Ovary (tissue), 9 donors: ENCODE results near the gene LMO1. TPM values are rescaled to one million over a fixed set of nuclear protein-coding genes. Genes with fewer than 3 reads are reported as not detected.

Experiments
- DNase-seq, 5 donors: peaks; one replicate each; pipeline ENCODE4 v3.0.0-alpha.2; 2019 to 2020
- H3K27ac ChIP-seq, 2 donors: fragments of 200-600 bp; one replicate each; pipeline versions ENCODE4 v1.5.1 to v1.8.0; 2019 to 2022
- H3K27me3 ChIP-seq: fragments of 200-600 bp; one replicate; pipeline ENCODE4 v1.8.0; 2022
- H3K36me3 ChIP-seq: fragments of 200-600 bp; sonication (generic); one replicate; pipeline ENCODE4 v1.5.1; 2019
- H3K4me1 ChIP-seq: one replicate; pipeline ENCODE4 v1.8.1; 2013; ENCODE audit warnings: mild to moderate bottlenecking, moderate library complexity; ENCODE audit not compliant: insufficient read depth
- H3K4me3 ChIP-seq: fragments of 200-600 bp; sonication (generic); one replicate; pipeline ENCODE4 v1.5.1; 2017
- H3K9me3 ChIP-seq, 2 donors: fragments of 200-600 bp in 1 of 2; sonication (generic) in 1 of 2; one replicate each; pipeline versions ENCODE4 v1.5.1 to v1.8.1; 2013 to 2019; ENCODE audit warnings: mild to moderate bottlenecking in 1 of 2, moderate library complexity in 1 of 2
- EP300 ChIP-seq: sonication (generic); formaldehyde crosslinking; IDR thresholded peaks from one replicate; pipeline ENCODE4 v1.6.1; 2017; ENCODE audit warnings: antibody characterized with exemption
- POLR2A ChIP-seq: fragments of 450-650 bp; IDR thresholded peaks from one replicate; pipeline ENCODE4 v1.6.1; 2017; ENCODE audit warnings: antibody characterized with exemption, mild to moderate bottlenecking, moderate library complexity
- WGBS, 3 donors: extraction: QIAGEN DNeasy Blood & Tissue Kit in 1 of 3; methylation state at CpG; one replicate each; pipeline versions ENCODE4 v1.1.5 to v1.1.7; 2013 to 2017; 5-methylcytosine and 5-hydroxymethylcytosine counted together
- intact Hi-C, 4 donors: fragments of 100-400 bp; cut with DNase I; formaldehyde crosslinking; loops; one replicate each; pipeline versions ENCODE4 v1.11.0 to v1.15.1; 2022 to 2023
- polyA plus RNA-seq, 2 donors: library from polyadenylated mRNA; stranded (reverse); fragments of 200-250 nt in 1 of 2; fragments of 350-450 nt in 1 of 2; fragmentation: Illumina TruSeq in 1 of 2; extraction: RNeasy Lipid Tissue Mini Kit (QIAGEN cat#74804) in 1 of 2; gene quantifications; one replicate each; pipeline ENCODE4 v1.2.3, GENCODE V29; 2013 to 2014
- total RNA-seq, 7 donors: library from RNA; depleted of rRNA in 2 of 7; stranded (reverse); fragments of >200 nt in 2 of 7; fragmentation: NEBNext Ultra II Directional in 3 of 7; extraction: Animal tissue kit (Norgen Biotek cat#: 25700) in 3 of 7; gene quantifications; one replicate each; pipeline versions ENCODE4 v1.1.0 to v1.2.4, GENCODE V29; 2016 to 2023
- TF ChIP-seq, protein P1 (sequence below), 3 donors: fragments of 450-650 bp in 2 of 3; fragments of 200-600 bp in 1 of 3; IDR thresholded peaks; one replicate each; pipeline versions ENCODE4 v1.5.1 to v1.8.0; 2016 to 2022; ENCODE audit warnings: antibody characterized with exemption in 3 of 3, mild to moderate bottlenecking in 1 of 3
- donor health status: DM: no; HTN: no; CAD: no; lungs with moderate emphysema.
- donor health status: DM: no; HTN: no; CAD: no.
- donor health status: Bipolar disorder and iron deficiency.
- donor health status: DM: yes; HTN: yes; CAD: no.
- donor health status: DM: no; HTN: no; CAD: no.
- donor health status: DM: yes; HTN: yes; CAD: no.

Gene LMO1
- total and polyA plus RNA-seq, 9 donors = 0.18 to 0.55 (median 0.32) TPM; not detected in 6

- intact Hi-C loops = no loop called here
- no peaks in the 10 kb centered on the region for H3K27me3 ChIP-seq
- H3K4me1 ChIP-seq = peaks cover 5% of the 10 kb centered on the region
- H3K36me3 ChIP-seq = no peaks in the 10 kb centered on the region
- WGBS, 3 donors = 68 to 83% (median 69%) methylated on average over 12 of the region's 12 CpGs
- H3K9me3 ChIP-seq = no peaks in the 10 kb centered on the region
- peak in 1 of 5 donors; percentile 8 for DNase-seq
- H3K27ac ChIP-seq = no peak overlapping the region
- H3K4me3 ChIP-seq = peak overlapping the region; percentile 41
- TF ChIP-seq, protein P1, sequence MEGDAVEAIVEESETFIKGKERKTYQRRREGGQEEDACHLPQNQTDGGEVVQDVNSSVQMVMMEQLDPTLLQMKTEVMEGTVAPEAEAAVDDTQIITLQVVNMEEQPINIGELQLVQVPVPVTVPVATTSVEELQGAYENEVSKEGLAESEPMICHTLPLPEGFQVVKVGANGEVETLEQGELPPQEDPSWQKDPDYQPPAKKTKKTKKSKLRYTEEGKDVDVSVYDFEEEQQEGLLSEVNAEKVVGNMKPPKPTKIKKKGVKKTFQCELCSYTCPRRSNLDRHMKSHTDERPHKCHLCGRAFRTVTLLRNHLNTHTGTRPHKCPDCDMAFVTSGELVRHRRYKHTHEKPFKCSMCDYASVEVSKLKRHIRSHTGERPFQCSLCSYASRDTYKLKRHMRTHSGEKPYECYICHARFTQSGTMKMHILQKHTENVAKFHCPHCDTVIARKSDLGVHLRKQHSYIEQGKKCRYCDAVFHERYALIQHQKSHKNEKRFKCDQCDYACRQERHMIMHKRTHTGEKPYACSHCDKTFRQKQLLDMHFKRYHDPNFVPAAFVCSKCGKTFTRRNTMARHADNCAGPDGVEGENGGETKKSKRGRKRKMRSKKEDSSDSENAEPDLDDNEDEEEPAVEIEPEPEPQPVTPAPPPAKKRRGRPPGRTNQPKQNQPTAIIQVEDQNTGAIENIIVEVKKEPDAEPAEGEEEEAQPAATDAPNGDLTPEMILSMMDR (IDR thresholded peaks at IDR 0.05) = no peak
- TF ChIP-seq POLR2A (no peak), EP300 (no peak)
Observed at GRCh38 chr11:8261921-8262551, 1.6 kb downstream of the LMO1 start.

GRCh38 chr11:8261291-8261690, 2.4 kb downstream of the LMO1 start:
- WGBS, 3 donors = 83 to 88% (median 85%) methylated on average over 2 of the region's 2 CpGs
- Histone ChIP-seq H3K27ac (no peak overlapping the region), H3K4me1 (peaks cover 5% of the 10 kb centered on the region), H3K27me3 (no peaks in the 10 kb centered on the region), H3K36me3 (no peaks in the 10 kb centered on the region), H3K4me3 (no peak overlapping the region), H3K9me3 (no peaks in the 10 kb centered on the region)
- intact Hi-C loops = no loop called here
- no peak for DNase-seq
- TF ChIP-seq EP300 (no peak), POLR2A (no peak)
- TF ChIP-seq, protein P1 (IDR thresholded peaks at IDR 0.05) = no peak

DNA sequence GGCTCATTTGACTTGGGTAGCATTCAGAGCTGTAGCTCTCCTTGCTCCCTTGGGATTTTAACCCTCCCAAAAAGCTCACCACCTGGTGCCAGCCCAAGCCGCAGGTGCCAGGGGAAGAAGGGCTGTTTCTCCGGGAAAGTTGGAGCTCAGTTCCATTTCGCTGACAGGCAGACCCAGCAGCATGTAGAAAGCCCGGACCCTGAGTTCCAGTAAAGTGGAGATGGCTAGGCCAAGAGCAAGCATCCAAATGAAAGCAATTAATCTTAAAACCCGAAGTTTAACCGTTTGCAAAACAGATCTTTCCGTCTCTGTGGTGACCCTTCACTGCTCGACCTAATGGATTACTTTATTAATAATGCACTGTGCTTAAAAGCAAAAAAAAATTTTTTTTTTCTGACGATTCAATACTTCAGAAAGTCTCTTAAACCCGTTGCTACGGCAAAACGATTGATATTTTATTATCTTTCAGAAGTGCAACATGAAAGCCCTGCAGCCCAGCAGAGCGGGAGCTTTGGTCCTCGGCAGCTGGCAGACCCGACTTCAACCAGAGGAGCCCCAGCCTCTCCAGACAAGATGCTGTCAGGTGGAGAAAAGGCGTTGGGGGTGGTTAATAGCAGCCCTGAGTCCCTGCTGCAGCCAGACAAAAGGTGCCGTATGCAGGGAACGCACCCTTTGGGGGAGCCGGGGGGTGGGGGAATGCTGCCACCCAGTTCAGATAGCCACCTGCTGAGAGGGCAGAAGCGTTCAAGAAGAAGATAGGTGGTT, 3.3 kb downstream of the LMO1 start:
- Histone ChIP-seq H3K4me3 (no peak overlapping the region), H3K9me3 (no peaks in the 10 kb centered on the region), H3K27me3 (no peaks in the 10 kb centered on the region), H3K27ac (no peak overlapping the region), H3K36me3 (no peaks in the 10 kb centered on the region), H3K4me1 (peaks cover 5% of the 10 kb centered on the region)
- peak in 1 of 5 donors; percentile 4 for DNase-seq
- intact Hi-C loops = no loop called here
- WGBS, 3 donors = 86 to 91% (median 86%) methylated on average over 20 of the region's 20 CpGs
- TF ChIP-seq POLR2A (no peak), EP300 (no peak)
- TF ChIP-seq, protein P1 (IDR thresholded peaks at IDR 0.05) = no peak

GRCh38 chr11:8259306-8259959, 4.2 kb downstream of the LMO1 start:
- no peak overlapping the region for H3K4me3 ChIP-seq
- peaks cover 5% of the 10 kb centered on the region for H3K4me1 ChIP-seq
- no peaks in the 10 kb centered on the region for H3K36me3 ChIP-seq
- H3K27ac ChIP-seq = no peak overlapping the region
- no peaks in the 10 kb centered on the region for H3K9me3 ChIP-seq
- TF ChIP-seq, protein P1 (IDR thresholded peaks at IDR 0.05) = no peak
- TF ChIP-seq EP300 = no peak
- TF ChIP-seq POLR2A = no peak
- WGBS, 3 donors = 86 to 97% (median 92%) methylated on average over 11 of the region's 11 CpGs
- intact Hi-C loops = no loop called here
- DNase-seq = peak in 1 of 5 donors; percentile 4
- no peaks in the 10 kb centered on the region for H3K27me3 ChIP-seq
